Measurements from ENCODE around the gene HMGN4. TPM values are rescaled to one million over a fixed set of nuclear protein-coding genes. Genes with fewer than 3 reads are reported as not detected.
"Not testable (repeated sequence)": the region's sequence is repeated elsewhere in the genome, so short reads cannot be mapped to it uniquely, and the experiment has no call there.

Gene HMGN4
- total and polyA plus RNA-seq, 2 of the 8 experiments (the other 6 are each of a cell fraction or from before 2014, with no cell fraction given), result 23.4 to 66.4 TPM

DNA sequence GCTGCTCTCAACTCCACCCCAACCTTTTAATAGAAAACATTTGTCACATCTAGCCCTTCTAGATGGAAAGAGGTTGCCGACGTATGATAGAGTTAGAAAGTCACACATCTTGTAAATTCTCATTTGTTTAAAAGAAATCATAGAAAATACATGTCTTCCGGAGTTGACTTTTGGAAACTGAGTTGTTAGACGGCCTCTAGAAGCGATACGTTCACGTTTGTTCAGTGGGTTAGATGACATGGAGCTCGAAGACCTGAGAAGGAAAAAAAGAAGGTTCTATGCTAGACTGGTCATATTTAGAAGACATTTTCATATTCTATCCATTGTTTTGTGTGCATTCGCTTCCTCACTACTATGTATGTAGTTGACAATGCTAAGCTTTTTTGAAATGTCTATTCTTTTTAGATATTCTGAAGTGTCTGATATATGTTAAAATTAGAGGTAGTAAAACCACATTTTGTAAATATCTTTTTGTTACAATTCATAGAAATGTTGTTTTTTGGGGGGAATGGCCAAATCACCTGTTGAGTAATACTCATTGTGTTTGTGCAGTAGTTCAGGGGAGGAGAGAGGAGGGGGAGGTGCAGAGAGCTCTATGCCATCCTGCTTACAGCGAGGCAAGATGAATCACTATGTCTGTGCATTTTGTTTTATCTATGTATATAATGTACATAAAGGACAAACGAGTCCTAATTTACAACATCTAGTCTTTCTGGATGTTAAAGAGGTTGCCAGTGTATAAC, 15.5 kb upstream of the HMGN4 start:
- H2BK5ac ChIP-seq (ENCODE audit: low read depth, low read length); H4K91ac ChIP-seq (replicated peaks; ENCODE audit: insufficient read length, low read length); H3K4ac ChIP-seq (replicated peaks; ENCODE audit: insufficient read length, low read depth, low read length); H4K5ac ChIP-seq (ENCODE audit: insufficient read length, low read depth, low read length); H2AK5ac ChIP-seq (ENCODE audit: low read depth, low read length); FAIRE-seq; H2BK120ac ChIP-seq (replicated peaks; ENCODE audit: low read depth, low read length); H4K20me1 ChIP-seq (replicated peaks in 1 of 2; ENCODE audit: control insufficient read depth in 1 of 2, insufficient read depth in 2 of 2, low read length in 2 of 2); H3K27me3 ChIP-seq (replicated peaks in 1 of 4; ENCODE audit: control insufficient read depth in 3 of 4, extremely low read depth in 1 of 4, insufficient read depth in 3 of 4, low read length in 3 of 4); H3K18ac ChIP-seq (ENCODE audit: extremely low read depth, low read length); H3K56ac ChIP-seq (replicated peaks; ENCODE audit: insufficient read length, low read depth, low read length); H3K36me3 ChIP-seq (ENCODE audit: control insufficient read depth in 2 of 4, insufficient read depth in 4 of 4, low read length in 3 of 4); H2BK15ac ChIP-seq (ENCODE audit: low read length); DNase-seq (ENCODE audit: low read depth in 1 of 2, low spot score in 2 of 2); H4K8ac ChIP-seq (ENCODE audit: extremely low read depth, insufficient read depth, low read length); H3K23ac ChIP-seq (ENCODE audit: insufficient read length); H3K79me1 ChIP-seq (ENCODE audit: low read depth, low read length); H3K9me3 ChIP-seq (ENCODE audit: insufficient read depth in 2 of 2, low read depth in 1 of 2, low read length in 1 of 2); H3K27ac ChIP-seq (ENCODE audit: low read depth, low read length); H3K4me1 ChIP-seq (replicated peaks in 1 of 4; ENCODE audit: control insufficient read depth in 3 of 4, insufficient read depth in 4 of 4, low read length in 3 of 4); H2AFZ ChIP-seq (ENCODE audit: low read length); H3K14ac ChIP-seq (ENCODE audit: insufficient read length); H3K79me2 ChIP-seq (ENCODE audit: control insufficient read depth in 1 of 2, insufficient read depth in 2 of 2, low read length in 2 of 2); H2BK12ac ChIP-seq (ENCODE audit: low read depth, low read length); H3K23me2 ChIP-seq (ENCODE audit: low read depth, low read length); H2BK20ac ChIP-seq (ENCODE audit: low read length): not testable (repeated sequence)
- peak overlapping the region; percentile 58 to 94 (median 84) for H3K4me3 ChIP-seq (ENCODE audit: extremely low read depth in 1 of 4, insufficient read depth in 2 of 4, low read depth in 3 of 4, low read length in 4 of 4)
- POLR2A ChIA-PET (ENCODE audit: partially characterized antibody), result interaction anchor here (0.8 to 2.8 kb wide), 9 partner anchors 10 to 624 kb away, joined by 3 to 36 read pairs (median 4); partner anchors contain the start of genes BTN1A1 and HMGN4
- peak overlapping the region in 1 of 4 experiments; percentile 76; a peak in 1 of 7 replicates for H3K9ac ChIP-seq (replicated peaks in 1 of 4; ENCODE audit: extremely low read depth in 1 of 4, low read depth in 3 of 4, low read length in 3 of 4)
- peak overlapping the region; percentile 84 to 85 for H3K4me2 ChIP-seq (ENCODE audit: insufficient read depth in 1 of 2, low read depth in 2 of 2, low read length in 2 of 2)
- WGBS, 2 experiments (ENCODE audit: extremely low coverage in 1 of 2, insufficient coverage in 1 of 2, insufficient read length in 1 of 2, insufficient replicate concordance in 2 of 2, low coverage in 1 of 2, low lambda C conversion rate in 2 of 2, missing lambda C conversion rate in 1 of 2), result 62% methylated on average over 11 of the region's 11 CpGs; no CpG with 5 or more reads in 1 of the 2 experiments
- CTCF ChIA-PET (ENCODE audit: partially characterized antibody), result interaction anchor here (0.6 to 1.2 kb wide), 4 partner anchors 10 to 181 kb away, joined by 3 to 4 read pairs (median 3); no protein-coding TSS in a partner anchor
